GM18508 (cell line): Measurements from ENCODE around the gene SNRPA.
"Not testable (repeated sequence)": the region's sequence is repeated elsewhere in the genome, so short reads cannot be mapped to it uniquely, and the experiment has no call there.

Experiments
- ATAC-seq: cut with Tn5 transposase; IDR thresholded peaks from one replicate; pipeline ENCODE4 v1.9.1; 2021; ENCODE audit warnings: moderate number of reproducible peaks; ENCODE audit not compliant: insufficient read depth, unreplicated experiment

SNRPA gene

DNA sequence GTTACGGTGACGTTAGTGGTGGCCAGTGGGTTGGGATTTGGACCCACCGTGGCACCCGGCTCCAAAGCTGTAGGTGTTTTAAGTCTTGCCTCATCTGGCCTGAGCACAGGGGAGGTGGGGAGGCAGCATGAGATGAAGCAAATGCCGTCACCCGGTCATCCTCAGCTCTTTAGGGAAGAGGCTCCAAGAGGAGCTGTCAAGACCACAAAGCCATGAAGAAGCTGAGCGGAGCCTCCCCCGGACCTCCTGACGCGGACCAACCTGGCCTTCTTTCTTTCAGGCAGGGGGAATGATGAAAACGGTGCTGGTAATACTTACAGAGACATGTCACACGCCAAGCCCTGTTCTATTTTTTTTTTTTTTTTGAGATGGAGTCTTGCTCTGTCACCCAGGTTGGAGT is 8.1 kb upstream of the SNRPA start:
- no peak for ATAC-seq

DNA sequence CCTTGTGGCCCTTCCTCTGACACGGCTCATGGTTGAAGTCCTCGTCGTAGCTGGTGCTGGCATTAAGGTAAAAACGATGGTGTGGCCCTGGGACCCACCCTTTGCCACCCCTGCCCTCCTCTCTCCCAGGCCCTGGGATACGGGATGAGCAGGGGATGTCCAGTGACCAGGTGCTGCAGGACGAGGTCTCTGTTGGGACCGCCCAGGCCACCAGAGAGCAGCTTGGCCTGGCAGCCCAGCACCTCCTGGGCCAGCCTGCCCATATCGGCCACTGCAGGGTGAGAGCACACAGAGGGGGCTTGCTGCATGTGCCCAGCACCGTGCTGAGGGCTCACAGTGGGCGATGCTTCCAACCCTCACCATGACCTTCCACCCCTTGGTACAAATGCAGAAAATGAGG is 7.1 kb upstream of the SNRPA start:
- ATAC-seq = no peak

DNA sequence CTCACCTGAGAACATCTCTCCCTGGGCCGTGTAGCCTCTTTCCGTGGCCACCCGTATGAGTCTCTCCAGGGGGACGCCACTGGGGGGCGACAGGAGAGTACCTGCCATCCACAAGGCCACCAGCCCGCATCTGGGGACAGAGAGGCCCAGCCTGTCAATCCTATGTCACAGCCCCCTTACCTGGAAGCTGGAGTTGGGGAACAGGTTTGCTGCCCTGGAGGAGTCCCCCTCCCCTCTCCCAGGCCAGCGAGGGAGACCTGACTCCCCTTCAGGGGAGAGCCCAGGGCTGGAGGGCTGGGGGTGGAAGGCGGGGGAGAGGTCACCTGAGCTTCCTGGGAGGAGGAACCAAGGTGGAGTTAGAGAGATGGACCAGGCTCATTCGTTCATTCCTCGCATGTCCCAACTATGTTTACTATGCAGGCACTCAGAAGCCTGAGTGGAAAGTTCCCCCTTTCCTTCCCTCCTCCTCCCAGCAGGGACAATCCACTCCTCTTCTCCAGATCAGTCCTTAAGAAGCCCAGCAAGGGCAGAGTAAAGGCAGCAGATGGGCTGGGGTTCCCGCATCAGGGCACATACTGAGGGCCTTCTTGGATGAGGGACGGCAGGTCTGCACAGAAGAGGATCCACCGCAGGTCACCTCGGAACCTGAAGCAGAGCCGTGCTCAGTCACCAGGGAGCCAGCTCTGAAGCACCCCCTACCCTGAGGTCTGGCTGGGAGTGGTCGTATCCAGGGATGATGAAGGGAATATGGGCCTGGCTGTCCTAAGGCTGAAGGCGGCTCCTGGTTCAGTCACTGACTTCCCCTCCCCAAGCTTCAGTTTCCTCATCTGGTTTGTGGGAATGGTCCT is 6.2 kb upstream of the SNRPA start:
- no peak for ATAC-seq

DNA sequence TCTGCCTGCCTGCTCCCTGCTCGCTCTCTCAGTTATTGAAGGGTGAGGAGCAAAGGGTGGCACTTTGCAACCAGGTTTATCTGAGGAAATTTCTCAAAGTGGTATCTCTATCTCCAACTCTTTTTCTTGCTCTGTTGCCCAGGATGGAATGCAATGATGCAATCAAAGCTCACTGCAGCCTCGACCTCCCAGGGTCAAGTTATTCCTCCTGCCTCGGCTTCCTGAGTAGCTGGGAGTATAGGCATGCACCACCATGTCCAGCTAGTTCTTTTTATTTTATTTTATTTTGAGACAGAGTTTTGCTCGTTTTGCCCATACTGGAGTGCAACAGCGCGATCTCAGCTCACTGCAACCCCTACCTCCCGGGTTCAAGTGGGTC is 5.6 kb upstream of the SNRPA start:
- no peak for ATAC-seq

DNA sequence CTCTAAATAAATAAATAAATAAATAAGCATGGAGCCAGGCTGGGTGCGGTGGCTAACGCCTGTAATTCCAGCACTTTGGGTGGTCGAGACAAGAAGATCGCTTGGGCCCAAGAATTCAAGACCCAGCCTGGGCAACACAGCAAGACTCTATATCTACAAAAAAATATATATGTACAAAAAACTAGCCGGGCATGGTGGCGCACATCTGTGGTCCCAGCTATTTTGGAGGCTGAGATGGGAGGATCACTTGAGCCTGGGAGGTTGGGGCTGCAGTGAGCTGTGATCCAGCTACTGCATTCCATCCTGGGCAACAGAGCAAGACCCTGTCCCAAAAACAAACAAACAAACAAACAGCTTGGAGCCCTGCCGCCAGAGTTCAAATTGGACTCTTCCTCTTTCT is 3.5 kb upstream of the SNRPA start:
- no peak for ATAC-seq

DNA sequence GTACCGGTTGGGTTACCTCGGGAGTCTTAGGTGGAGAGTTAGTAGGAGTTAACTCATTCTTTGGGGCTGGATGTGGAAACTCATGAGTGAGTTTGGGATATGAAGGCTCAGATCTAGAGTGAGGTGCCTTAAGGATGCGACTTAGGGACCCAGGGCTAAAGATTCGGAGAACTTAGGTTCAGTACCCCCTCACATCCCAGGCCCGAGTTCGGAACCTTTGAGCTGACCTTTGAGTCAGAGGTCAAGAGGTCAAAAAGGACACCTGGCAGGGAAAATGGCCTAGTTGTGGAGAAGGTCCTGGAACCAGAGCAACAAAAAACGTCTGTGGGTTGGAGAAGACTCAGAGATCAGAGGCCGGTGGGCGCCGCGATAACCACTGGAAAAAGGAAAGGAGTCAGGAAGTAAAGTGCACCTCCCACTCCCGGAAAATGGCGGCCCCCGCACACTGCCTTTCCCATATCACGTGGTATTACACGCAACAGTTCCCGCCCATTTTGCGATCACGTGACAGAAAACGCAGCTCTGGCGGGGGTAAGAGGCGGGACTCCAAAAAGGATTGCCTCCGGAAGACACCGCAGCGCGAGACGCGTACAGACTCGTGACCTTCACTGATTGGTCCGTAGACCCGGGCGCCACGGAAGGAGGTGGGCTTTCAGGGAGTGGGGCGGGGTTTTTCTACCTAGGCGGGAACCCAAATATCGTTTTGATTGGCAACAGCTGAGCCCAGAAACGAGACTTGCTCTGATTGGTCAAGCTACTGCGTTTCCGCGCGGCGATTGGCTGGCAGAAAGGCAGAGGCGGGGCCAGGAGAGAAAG is 737 bp upstream of the SNRPA start, which contains the start of gene ACTMAP:
Gene ACTMAP, minus strand, starts transcription at position 420 of the 816 bp plus-strand sequence. CDS start 674 bp downstream, outside the sequence.
- peak; percentile 70 for ATAC-seq

DNA sequence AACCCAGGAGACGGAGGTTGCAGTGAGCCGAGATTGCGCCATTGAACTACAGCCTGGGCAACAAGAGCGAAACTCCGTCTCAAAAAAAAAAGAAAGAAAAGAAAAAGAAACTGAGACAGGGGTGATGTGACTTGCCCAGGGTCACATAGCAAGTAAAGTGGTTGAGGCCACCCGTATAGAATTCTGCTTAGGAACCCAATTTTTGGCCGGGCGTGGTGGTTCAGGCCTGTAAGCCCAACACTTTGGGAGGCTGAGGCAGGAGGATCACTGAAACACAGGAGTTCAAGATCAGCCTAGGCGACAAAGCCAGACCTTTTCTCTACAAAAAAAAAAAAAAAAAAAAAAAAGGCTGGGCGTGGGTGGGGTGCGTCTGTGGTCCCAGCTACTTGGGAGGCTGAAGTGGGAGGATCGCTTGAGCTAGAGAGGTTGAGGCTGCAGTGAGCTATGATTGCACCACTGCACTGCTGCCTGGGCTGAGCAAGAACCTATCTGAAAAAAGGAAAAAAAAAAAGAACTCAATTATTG is 1.3 kb downstream of the SNRPA start:
- ATAC-seq = no peak

DNA sequence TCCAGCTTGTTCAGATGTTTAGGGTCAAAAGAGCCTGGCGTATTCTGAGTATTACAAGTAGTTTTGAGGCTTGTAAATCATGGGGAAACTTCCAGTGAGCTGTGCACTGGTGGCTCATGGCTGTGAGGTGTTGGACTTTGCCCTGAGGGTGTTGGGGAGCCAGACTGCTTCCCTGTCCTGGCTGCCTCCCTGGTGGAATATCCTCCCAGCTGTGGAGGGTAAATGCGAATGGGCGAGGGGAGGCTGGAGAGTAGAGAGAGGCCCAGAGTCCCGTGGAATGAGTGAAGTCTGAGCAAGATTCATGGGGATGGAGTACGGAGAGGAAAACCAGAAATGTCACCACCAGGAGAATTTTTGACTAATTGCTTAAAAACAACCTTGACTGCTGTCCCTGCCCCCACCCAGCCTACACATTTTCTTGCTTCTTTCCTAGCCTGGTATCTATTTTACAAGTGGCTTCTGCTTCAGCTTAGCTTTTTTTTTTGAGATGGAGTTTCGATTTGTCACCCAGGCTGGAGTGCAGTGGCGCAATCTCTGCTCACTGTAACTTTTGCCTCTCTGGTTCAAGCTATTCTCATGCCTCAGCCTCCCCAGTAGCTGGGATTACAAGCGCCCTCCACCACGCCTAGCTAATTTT is 3.7 kb downstream of the SNRPA start:
- ATAC-seq = no peak

DNA sequence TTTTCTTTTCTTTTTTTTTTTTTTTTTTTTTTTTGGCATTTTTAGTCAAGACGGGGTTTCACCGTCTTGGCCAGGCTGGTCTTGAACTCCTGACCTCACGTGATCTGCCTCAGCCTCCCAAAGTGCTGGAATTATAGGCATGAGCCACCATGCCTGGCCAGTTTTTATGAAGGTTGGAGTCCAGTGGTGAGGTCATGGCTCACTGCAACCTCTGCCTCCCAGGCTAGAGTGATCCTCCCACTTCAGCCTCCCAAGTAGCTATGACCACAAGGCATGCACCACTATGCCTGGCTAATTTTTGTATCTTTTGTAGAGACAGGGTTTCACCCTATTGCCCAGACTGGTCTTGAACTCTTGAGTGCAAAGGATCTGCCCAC is 4.2 kb downstream of the SNRPA start:
- no peak for ATAC-seq

DNA sequence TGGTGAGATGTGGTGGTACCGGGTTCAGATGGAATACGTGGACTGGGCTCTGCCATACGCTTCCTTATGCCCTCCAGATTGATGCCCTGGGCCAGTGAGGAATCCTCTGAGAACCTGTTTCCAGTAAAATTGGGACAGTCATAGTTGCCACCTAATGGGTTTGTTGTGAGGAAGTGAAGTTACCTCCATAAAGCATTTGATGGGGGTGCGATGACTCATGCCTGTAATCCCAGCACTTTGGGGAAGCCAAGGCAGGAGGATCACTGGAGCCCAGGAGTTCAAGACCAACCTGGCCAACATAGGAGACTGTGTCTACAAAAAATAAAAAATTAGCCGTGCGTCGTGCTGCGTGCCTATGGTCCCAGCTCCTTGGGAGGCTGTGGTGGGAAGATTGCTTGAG is 4.8 kb downstream of the SNRPA start:
- no peak for ATAC-seq

DNA sequence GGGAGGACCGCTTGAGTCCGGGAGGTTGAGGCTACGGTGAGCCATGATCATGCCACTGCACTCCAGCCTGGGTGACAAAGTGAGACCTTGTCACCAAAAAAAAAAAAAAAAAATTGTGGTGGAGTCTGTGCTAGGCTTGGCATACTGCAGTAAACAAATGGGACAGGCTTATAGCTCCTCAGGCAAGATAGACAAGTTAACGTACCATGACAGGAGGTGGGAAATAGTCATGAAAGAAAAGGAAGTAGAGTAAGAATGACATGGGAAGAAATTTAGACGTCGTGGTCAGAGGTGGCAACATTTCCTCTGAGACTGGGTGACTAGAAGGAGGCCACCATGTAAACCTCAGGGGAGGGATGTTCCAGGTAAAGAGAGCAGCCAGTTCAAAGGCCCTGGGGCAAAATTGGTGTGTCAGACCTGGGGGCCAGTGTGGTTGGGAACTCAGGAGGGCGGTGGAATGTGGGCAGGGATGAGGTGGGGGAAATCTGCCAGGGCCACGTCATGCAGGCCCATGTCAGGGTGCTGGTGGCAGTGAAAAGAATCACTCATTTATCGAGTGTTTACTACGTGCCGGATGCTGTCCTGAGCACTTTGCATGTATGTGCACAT is 5.6 kb downstream of the SNRPA start:
- no peak for ATAC-seq

DNA sequence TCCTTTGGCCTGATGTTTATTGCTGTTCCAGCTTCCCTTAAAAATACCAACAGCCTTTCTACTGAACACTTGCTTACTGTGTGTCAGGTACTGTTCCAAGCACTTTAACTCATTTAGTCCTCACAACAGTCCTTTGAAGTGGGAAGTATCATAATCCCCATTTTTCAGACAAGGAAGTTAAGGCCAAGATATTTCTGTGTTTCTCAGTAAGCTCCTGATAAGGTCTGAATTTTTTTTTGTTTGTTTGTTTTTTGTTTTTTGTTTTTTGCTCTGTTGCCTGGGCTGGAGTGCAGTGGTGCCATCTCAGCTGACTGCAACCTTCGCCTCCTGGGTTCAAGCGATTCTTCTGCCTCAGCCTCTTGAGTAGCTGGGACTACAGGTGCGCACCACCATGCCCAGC is 7.5 kb downstream of the SNRPA start:
- no peak for ATAC-seq

DNA sequence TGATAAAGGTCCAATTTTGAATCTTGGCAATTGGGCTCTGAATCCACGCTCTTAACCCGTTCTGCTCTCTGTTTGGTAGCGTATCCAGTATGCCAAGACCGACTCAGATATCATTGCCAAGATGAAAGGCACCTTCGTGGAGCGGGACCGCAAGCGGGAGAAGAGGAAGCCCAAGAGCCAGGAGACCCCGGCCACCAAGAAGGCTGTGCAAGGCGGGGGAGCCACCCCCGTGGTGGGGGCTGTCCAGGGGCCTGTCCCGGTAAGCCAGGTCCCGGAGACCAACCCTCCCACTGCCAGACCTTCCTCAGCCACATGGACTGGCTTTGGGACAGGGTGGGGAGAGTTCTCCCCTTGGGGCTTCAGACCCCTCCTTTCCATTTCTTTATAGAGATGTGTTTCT is 8.3 kb downstream of the SNRPA start:
- ATAC-seq = no peak

DNA sequence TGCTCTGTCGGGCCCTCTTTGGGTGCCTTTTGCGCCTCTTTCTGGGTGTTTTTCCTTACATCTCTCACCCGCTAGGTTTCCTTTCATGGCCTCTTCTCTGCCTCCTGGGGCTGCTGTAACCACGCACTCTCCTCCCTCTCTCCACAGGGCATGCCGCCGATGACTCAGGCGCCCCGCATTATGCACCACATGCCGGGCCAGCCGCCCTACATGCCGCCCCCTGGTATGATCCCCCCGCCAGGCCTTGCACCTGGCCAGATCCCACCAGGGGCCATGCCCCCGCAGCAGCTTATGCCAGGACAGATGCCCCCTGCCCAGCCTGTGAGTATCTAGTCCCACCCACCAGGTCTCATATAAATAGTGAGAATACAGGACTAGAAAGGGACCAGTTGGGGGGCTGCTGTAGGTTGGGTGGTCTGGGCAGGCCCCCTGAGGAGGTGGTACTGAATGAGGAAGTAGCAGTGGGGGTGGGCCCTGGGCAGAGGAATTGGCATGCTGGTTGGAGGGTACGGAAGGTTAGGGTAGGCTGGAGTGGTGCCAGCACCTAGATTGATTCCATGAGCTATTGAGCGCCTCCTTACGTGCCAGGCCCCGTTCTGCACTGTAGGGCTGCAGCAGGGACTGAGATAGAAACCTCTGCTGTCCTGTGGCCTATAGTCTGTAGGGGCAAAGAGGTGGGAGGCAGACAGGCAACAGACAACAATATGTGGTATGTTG is 11.9 kb downstream of the SNRPA start:
- ATAC-seq = no peak

DNA sequence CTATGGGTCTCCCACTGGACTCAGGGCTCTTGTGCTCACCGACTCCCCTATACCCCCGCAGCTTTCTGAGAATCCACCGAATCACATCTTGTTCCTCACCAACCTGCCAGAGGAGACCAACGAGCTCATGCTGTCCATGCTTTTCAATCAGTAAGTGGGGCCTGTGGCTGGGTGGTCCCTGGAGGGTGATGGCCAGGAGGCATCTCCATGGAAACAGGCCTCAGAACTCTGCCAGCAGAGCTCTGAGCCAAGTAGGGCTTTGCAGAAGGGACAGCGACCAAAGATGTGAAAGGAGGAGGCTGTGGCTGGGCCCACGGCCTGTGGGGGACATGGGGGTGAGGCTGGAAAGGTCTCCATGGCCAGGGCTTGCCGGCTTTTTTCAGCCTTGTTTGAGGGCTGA is 12.5 kb downstream of the SNRPA start:
- no peak for ATAC-seq

DNA sequence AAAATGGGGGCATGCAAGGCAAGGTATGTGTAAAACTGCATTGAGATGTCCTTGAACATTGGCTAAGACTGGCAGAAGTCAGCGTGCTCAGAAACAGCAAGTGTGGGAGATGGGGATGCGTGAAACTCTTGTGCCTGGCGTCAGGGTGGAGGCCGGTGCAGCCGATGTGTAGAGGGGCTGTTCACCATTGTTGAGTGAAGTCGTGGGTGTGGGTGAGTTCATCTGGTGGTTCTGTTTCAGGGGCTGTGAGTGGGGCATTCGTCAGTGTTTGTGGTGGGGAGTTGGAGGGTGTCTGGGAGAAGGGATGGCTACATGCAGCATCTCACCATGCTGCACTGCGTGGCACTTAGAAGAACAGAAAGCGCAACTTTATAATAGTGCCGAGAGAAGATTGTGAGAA is 13.0 kb downstream of the SNRPA start:
- no peak for ATAC-seq

DNA sequence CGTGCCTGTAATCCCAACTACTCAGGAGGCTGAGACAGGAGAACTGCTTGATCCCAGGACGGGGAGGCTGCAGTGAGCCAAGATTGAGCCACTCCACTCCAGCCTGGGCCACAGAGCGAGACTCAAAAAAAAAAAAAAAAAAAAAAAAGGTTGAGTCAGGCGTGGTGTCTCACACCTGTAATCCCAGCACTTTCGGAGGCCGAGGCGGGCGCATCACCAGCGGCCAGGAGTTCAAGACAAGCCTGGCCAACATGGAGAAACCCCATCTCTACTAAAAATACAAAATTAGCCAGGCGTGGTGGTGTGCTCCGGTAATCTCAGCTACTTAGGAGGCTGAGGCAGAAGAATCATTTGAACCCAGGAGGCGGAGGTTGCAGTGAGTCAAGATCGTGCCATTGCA is 15.4 kb downstream of the SNRPA start:
- not testable (repeated sequence) for ATAC-seq

DNA sequence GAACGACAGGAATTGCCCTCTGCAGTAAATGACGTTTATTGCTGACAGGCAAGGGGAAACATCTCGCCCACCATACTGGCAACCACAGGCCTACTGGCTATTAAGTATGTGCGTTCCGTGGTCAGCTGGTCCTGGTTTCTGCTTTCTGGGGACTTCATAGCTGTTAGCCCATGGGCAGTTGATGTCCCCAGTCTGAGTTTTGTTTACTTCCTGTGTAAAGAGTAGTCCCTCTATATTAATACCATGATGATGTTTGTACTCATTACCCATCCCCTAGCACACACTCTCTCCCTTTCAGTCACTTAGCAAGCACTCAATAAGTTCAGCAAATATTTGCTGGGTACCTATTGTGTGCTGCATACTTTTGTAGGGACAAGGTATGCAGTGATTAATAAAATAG is 17.9 kb downstream of the SNRPA start:
- ATAC-seq = no peak

DNA sequence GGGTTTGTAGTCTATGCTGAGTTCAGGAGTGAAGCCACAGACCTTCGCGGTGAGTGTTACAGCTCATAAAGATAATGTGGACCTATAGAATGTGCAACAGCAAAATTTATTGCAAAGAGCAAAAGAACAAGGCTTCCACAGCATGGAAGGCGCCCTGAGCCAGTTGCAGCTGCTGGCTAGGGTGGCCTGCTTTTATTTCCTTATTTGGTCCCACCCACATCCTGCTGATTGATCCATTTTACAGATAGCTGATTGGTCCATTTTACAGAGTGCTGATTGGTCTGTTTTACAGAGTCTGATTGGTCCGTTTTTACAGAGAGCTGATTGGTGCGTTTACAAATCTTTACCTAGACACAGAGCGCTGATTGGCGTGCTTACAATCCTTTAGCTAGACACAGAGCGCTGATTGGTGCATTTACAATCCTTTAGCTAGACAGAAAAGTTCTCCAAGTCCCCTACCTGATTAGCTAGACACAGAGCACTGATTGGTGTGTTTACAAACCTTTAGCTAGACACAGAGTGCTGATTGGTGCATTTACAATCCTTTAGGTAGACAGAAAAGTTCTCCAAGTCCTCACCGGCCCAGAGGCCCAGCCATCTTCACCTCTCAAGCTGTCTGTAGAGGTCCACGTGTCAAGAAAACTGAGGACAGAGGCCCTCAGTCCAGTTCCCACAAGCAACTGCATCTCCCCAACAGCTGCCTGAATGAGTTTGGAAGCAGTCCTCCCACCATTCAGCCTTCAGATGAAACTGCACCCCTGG is 20.3 kb downstream of the SNRPA start:
- not testable (repeated sequence) for ATAC-seq
